HG03457 (cell line): ENCODE measurements around the gene HNRNPA0.
"Not testable (repeated sequence)": the region's sequence is repeated elsewhere in the genome, so short reads cannot be mapped to it uniquely, and the experiment has no call there.

Experiments
- ATAC-seq: cut with Tn5 transposase; IDR thresholded peaks from one replicate; pipeline ENCODE4 v1.9.1; 2021; ENCODE audit warnings: moderate number of reproducible peaks; ENCODE audit not compliant: unreplicated experiment

Gene HNRNPA0

GRCh38 chr5:137754188-137754960 is at the start of gene HNRNPA0:
HNRNPA0 (minus strand) TSS chr5:137754363; CDS start chr5:137754066, 297 bp downstream.
- ATAC-seq: peak; percentile 70

GRCh38 chr5:137802282-137803210 is 48.4 kb upstream of the HNRNPA0 start:
- ATAC-seq: no peak

- no peak for ATAC-seq
Observed at GRCh38 chr5:137800700-137801411, 46.7 kb upstream of the HNRNPA0 start.

- ATAC-seq: no peak
Observed at GRCh38 chr5:137796279-137796678, 42.1 kb upstream of the HNRNPA0 start.

GRCh38 chr5:137794863-137795262 is 40.7 kb upstream of the HNRNPA0 start:
- ATAC-seq: no peak

GRCh38 chr5:137792303-137792702 is 38.1 kb upstream of the HNRNPA0 start:
- no peak for ATAC-seq

- ATAC-seq: no peak
Observed at GRCh38 chr5:137791799-137792198, 37.6 kb upstream of the HNRNPA0 start.

GRCh38 chr5:137791387-137791786 is 37.2 kb upstream of the HNRNPA0 start:
- no peak for ATAC-seq

GRCh38 chr5:137788560-137788959 is 34.4 kb upstream of the HNRNPA0 start:
- not testable (repeated sequence) for ATAC-seq

- ATAC-seq: no peak
Observed at GRCh38 chr5:137782984-137783536, 28.9 kb upstream of the HNRNPA0 start.

GRCh38 chr5:137782055-137782454 is 27.9 kb upstream of the HNRNPA0 start:
- no peak for ATAC-seq

GRCh38 chr5:137778772-137779564 is 24.8 kb upstream of the HNRNPA0 start:
- ATAC-seq: no peak

- not testable (repeated sequence) for ATAC-seq
Observed at GRCh38 chr5:137767937-137768336, 13.8 kb upstream of the HNRNPA0 start.

- ATAC-seq: no peak
Observed at GRCh38 chr5:137761566-137761965, 7.4 kb upstream of the HNRNPA0 start.

GRCh38 chr5:137760719-137761516 is 6.8 kb upstream of the HNRNPA0 start:
- no peak for ATAC-seq

GRCh38 chr5:137760294-137760693 is 6.1 kb upstream of the HNRNPA0 start:
- ATAC-seq: no peak

GRCh38 chr5:137758715-137759306 is 4.6 kb upstream of the HNRNPA0 start:
- no peak for ATAC-seq

GRCh38 chr5:137758121-137758520 is 4.0 kb upstream of the HNRNPA0 start:
- no peak for ATAC-seq

- ATAC-seq: no peak
Observed at GRCh38 chr5:137757634-137758033, 3.5 kb upstream of the HNRNPA0 start.
